Activated CD4-positive, alpha-beta T cell treated with anti-CD3 and anti-CD28 coated beads, Interleukin-2, amount 10 ng/mL, durations not matched to agents 7 days and 5 days (primary cell): ENCODE results near the gene TBC1D22A. TPM values are rescaled to one million over a fixed set of nuclear protein-coding genes. Genes with fewer than 3 reads are reported as not detected.
"Not testable (repeated sequence)": the region's sequence is repeated elsewhere in the genome, so short reads cannot be mapped to it uniquely, and the experiment has no call there.

Experiments used
- CTCF ChIA-PET: fragments of 350-600 bp; sonication (Branson Sonifier 250); formaldehyde crosslinking; loops from one replicate; lab custom pipeline; 2021; ENCODE audit warnings: antibody characterized with exemption; lab: Charles Lee
- POLR2A ChIA-PET: fragments of 350-600 bp; sonication (Branson Sonifier 250); formaldehyde crosslinking; loops from one replicate; lab custom pipeline; 2021; ENCODE audit warnings: antibody characterized with exemption; lab: Charles Lee
- DNase-seq: peaks from one replicate; pipeline ENCODE4 v3.0.0-alpha.2; 2020
- H3K27ac Mint-ChIP-seq: one replicate; pipeline ENCODE4 v1.8.0; 2021; ENCODE audit warnings: mild to moderate bottlenecking, moderate library complexity, mixed read lengths
- H3K27me3 Mint-ChIP-seq: one replicate; pipeline ENCODE4 v1.8.0; 2021; ENCODE audit warnings: mixed read lengths
- H3K36me3 Mint-ChIP-seq: one replicate; pipeline ENCODE4 v1.8.0; 2021; ENCODE audit warnings: low read depth, mixed read lengths
- H3K4me1 Mint-ChIP-seq: one replicate; pipeline ENCODE4 v1.8.0; 2021; ENCODE audit warnings: mixed read lengths
- H3K4me3 Mint-ChIP-seq: one replicate; pipeline ENCODE4 v1.8.0; 2021; ENCODE audit warnings: mild to moderate bottlenecking, moderate library complexity, mixed read lengths
- H3K9me3 Mint-ChIP-seq: one replicate; pipeline ENCODE4 v1.8.0; 2021; ENCODE audit warnings: mixed read lengths
- total RNA-seq, 2 experiments: library from RNA; stranded (reverse); gene quantifications; one replicate each; pipeline ENCODE4 v1.2.3, GENCODE V29; 2021

Gene TBC1D22A
- total RNA-seq, 2 experiments from 2014 or later, result 34.1 to 39.2 TPM

GRCh38 chr22:46731246-46732040 is 31.0 kb upstream of the TBC1D22A start:
- Mint-ChIP-seq H3K4me1 (peaks cover 42% of the 10 kb centered on the region), H3K36me3 (peaks cover 28% of the 10 kb centered on the region), H3K27me3 (no peaks in the 10 kb centered on the region), H3K27ac (no peak overlapping the region), H3K9me3 (no peaks in the 10 kb centered on the region), H3K4me3 (no peak overlapping the region)
- CTCF ChIA-PET, result interaction anchor here (0.8 to 1.3 kb wide), 3 partner anchors 13 to 133 kb away, joined by 3 read pairs; no protein-coding TSS in a partner anchor
- DNase-seq, result no peak
- POLR2A ChIA-PET, result no interaction called here

GRCh38 chr22:46732041-46732379 is 30.4 kb upstream of the TBC1D22A start:
- Mint-ChIP-seq H3K36me3 (peaks cover 30% of the 10 kb centered on the region), H3K27me3 (no peaks in the 10 kb centered on the region), H3K4me3 (no peak overlapping the region), H3K27ac (no peak overlapping the region), H3K9me3 (no peaks in the 10 kb centered on the region), H3K4me1 (peaks cover 48% of the 10 kb centered on the region)
- no peak for DNase-seq
- ChIA-PET POLR2A (no interaction called here), CTCF (interaction anchor here (1.3 kb wide), 1 partner anchor 17 kb away, joined by 4 read pairs; no protein-coding TSS in a partner anchor)

- ChIA-PET CTCF (interaction anchor here (1.3 kb wide), 1 partner anchor 16 kb away, joined by 4 read pairs; no protein-coding TSS in a partner anchor), POLR2A (no interaction called here)
- H3K36me3 Mint-ChIP-seq, result peaks cover 32% of the 10 kb centered on the region
- peaks cover 51% of the 10 kb centered on the region for H3K4me1 Mint-ChIP-seq
- H3K9me3 Mint-ChIP-seq, result no peaks in the 10 kb centered on the region
- no peaks in the 10 kb centered on the region for H3K27me3 Mint-ChIP-seq
- H3K27ac Mint-ChIP-seq, result no peak overlapping the region
- no peak for DNase-seq
- H3K4me3 Mint-ChIP-seq, result no peak overlapping the region
Measured at GRCh38 chr22:46732513-46732912, 29.9 kb upstream of the TBC1D22A start.

- H3K27ac Mint-ChIP-seq, CTCF ChIA-PET: not testable (repeated sequence)
- peaks cover 32% of the 10 kb centered on the region for H3K36me3 Mint-ChIP-seq
Measured at GRCh38 chr22:46734213-46734722, 28.2 kb upstream of the TBC1D22A start.

GRCh38 chr22:46734830-46735453 is 27.5 kb upstream of the TBC1D22A start:
- peak; percentile 46 for DNase-seq
- CTCF ChIA-PET, result interaction anchor here (1.0 to 1.3 kb wide), 2 partner anchors 13 to 171 kb away, joined by 3 read pairs; no protein-coding TSS in a partner anchor
- peaks cover 57% of the 10 kb centered on the region for H3K4me1 Mint-ChIP-seq

More at GRCh38 chr22:46734213-46734722, 28.2 kb upstream of the TBC1D22A start:
- H3K9me3 Mint-ChIP-seq, DNase-seq, H3K27me3 Mint-ChIP-seq, POLR2A ChIA-PET: not testable (repeated sequence)
- H3K4me3 Mint-ChIP-seq, result peak overlapping the region; percentile 1
- peaks cover 57% of the 10 kb centered on the region for H3K4me1 Mint-ChIP-seq

GRCh38 chr22:46735747-46736608 is 26.5 kb upstream of the TBC1D22A start:
- ChIA-PET CTCF (interaction anchor here (1.0 to 1.3 kb wide), 3 partner anchors 14 to 172 kb away, joined by 3 read pairs; no protein-coding TSS in a partner anchor), POLR2A (interaction anchor here (0.7 kb wide), 1 partner anchor 51 kb away, joined by 4 read pairs; no protein-coding TSS in a partner anchor)
- no peak for DNase-seq
- Mint-ChIP-seq H3K27ac (peak overlapping the region; percentile 88), H3K27me3 (no peaks in the 10 kb centered on the region), H3K9me3 (no peaks in the 10 kb centered on the region), H3K4me3 (peak overlapping the region; percentile 100), H3K4me1 (peaks cover 51% of the 10 kb centered on the region), H3K36me3 (peaks cover 27% of the 10 kb centered on the region)

More at GRCh38 chr22:46734830-46735453, 27.5 kb upstream of the TBC1D22A start:
- Mint-ChIP-seq H3K4me3 (peak overlapping the region; percentile 100), H3K27ac (peak overlapping the region; percentile 88), H3K36me3 (peaks cover 32% of the 10 kb centered on the region), H3K9me3 (no peaks in the 10 kb centered on the region), H3K27me3 (no peaks in the 10 kb centered on the region)
- POLR2A ChIA-PET, result no interaction called here

GRCh38 chr22:46736705-46737104 is 25.7 kb upstream of the TBC1D22A start:
- Mint-ChIP-seq H3K36me3 (peaks cover 21% of the 10 kb centered on the region), H3K4me3 (peak overlapping the region; percentile 100), H3K27me3 (no peaks in the 10 kb centered on the region), H3K9me3 (no peaks in the 10 kb centered on the region), H3K4me1 (peaks cover 46% of the 10 kb centered on the region), H3K27ac (peak overlapping the region; percentile 97)
- DNase-seq, result no peak
- POLR2A ChIA-PET, result interaction anchor here (0.7 kb wide), 1 partner anchor 52 kb away, joined by 4 read pairs; no protein-coding TSS in a partner anchor
- CTCF ChIA-PET, result interaction anchor here (1.1 kb wide), 1 partner anchor 14 kb away, joined by 3 read pairs; no protein-coding TSS in a partner anchor

- peak overlapping the region; percentile 97 for H3K27ac Mint-ChIP-seq
- peak overlapping the region; percentile 100 for H3K4me3 Mint-ChIP-seq
- ChIA-PET CTCF (no interaction called here), POLR2A (no interaction called here)
- no peaks in the 10 kb centered on the region for H3K27me3 Mint-ChIP-seq
- peaks cover 19% of the 10 kb centered on the region for H3K36me3 Mint-ChIP-seq
- peak; percentile 56 for DNase-seq
- H3K9me3 Mint-ChIP-seq, result no peaks in the 10 kb centered on the region
- peaks cover 44% of the 10 kb centered on the region for H3K4me1 Mint-ChIP-seq
Measured at GRCh38 chr22:46737105-46737975, 25.1 kb upstream of the TBC1D22A start.

GRCh38 chr22:46737976-46738646 is 24.3 kb upstream of the TBC1D22A start, which contains the start of gene CERK:
CERK (minus strand) TSS chr22:46738252; CDS start chr22:46738148, 104 bp downstream.
- Mint-ChIP-seq H3K9me3 (peaks cover 4% of the 10 kb centered on the region), H3K36me3 (peaks cover 21% of the 10 kb centered on the region), H3K27ac (peak within 1 kb of the TSS; percentile 97), H3K4me1 (peaks cover 41% of the 10 kb centered on the region), H3K4me3 (peak within 1 kb of the TSS; percentile 100), H3K27me3 (no peaks in the 10 kb centered on the region)
- peak; percentile 72 for DNase-seq
- ChIA-PET POLR2A (no interaction called here), CTCF (interaction anchor here (0.7 to 2.5 kb wide), 5 partner anchors 11 to 174 kb away, joined by 3 to 9 read pairs (median 3); no protein-coding TSS in a partner anchor)

GRCh38 chr22:46738647-46739093 is 23.8 kb upstream of the TBC1D22A start:
- CTCF ChIA-PET, result interaction anchor here (0.7 to 2.5 kb wide), 7 partner anchors 11 to 175 kb away, joined by 3 to 9 read pairs (median 3); no protein-coding TSS in a partner anchor
- H3K9me3 Mint-ChIP-seq, result peaks cover 4% of the 10 kb centered on the region
- H3K27ac Mint-ChIP-seq, result peak overlapping the region; percentile 92
- H3K4me1 Mint-ChIP-seq, result peaks cover 41% of the 10 kb centered on the region
- peak overlapping the region; percentile 81 for H3K4me3 Mint-ChIP-seq
- no peaks in the 10 kb centered on the region for H3K27me3 Mint-ChIP-seq
- H3K36me3 Mint-ChIP-seq, result peaks cover 20% of the 10 kb centered on the region
- peak; percentile 42 for DNase-seq
- POLR2A ChIA-PET, result no interaction called here
